K562 (cell line): ENCODE data around the gene ACTA2. TPM values are rescaled to one million over a fixed set of nuclear protein-coding genes. Genes with fewer than 3 reads are reported as not detected.
A peak's percentile ranks its signal among the peaks of the same experiment; 100 is the strongest.

Experiments used
- ATAC-seq: fragments of 200-7000 bp; cut with Tn5 transposase; 3 replicates; pipeline ENCODE4 v1.9.1; 2020; ENCODE audit warnings: moderate library complexity
- BruUV-seq: library from RNA; stranded (reverse); fragments of 400-500 nt; replicated peaks from 2 replicates; lab custom pipeline; 2021; lab: Mats Ljungman, UMichigan
- CTCF ChIA-PET: fragments of 300-600 bp; formaldehyde crosslinking; extraction: SDS; loops from one replicate; lab custom pipeline; 2021; ENCODE audit warnings: low intra/inter-chr PET ratio; lab: Yijun Ruan, JAX
- POLR2A ChIA-PET: fragments of 300-600, 350-650 bp; sonication (Branson Sonifier 250); formaldehyde crosslinking; extraction: SDS; loops from one replicate; lab custom pipeline; 2021; ENCODE audit warnings: antibody characterized with exemption, inconsistent platforms; lab: Yijun Ruan, JAX
- DNase-seq, 4 experiments: peaks; one replicate each; pipeline versions ENCODE4 v3.0.0 to v3.0.0-alpha.2; 2011 to 2018; ENCODE audit warnings: low spot score in 3 of 4, mixed read lengths in 3 of 4; ENCODE audit errors: extremely low read depth in 1 of 4
- FAIRE-seq: peaks from 2 replicates; lab custom pipeline; 2011; peaks lifted over from hg19 to GRCh38; lab: Jason Lieb, UNC
- H2AFZ ChIP-seq: 2 replicates; pipeline ENCODE4 v1.6.0; 2011; ENCODE audit warnings: low read depth, low read length, control low read depth, inconsistent platforms
- H3K27ac ChIP-seq: fragments of 200-600 bp; 3 replicates; pipeline ENCODE4 v1.8.0; 2011; ENCODE audit warnings: low read depth, mild to moderate bottlenecking, control low read depth, inconsistent platforms, low read length, moderate library complexity, mixed read lengths; ENCODE audit errors: extremely low read depth
- H3K27me3 ChIP-seq, 2 experiments: fragments of 300-600 bp in 1 of 2; 2 replicates in 1 of 2; 3 replicates in 1 of 2; pipeline versions ENCODE4 v1.6.0 to v1.8.0; 2011; ENCODE audit warnings: inconsistent platforms in 2 of 2, low read length in 2 of 2, mild to moderate bottlenecking in 1 of 2, mixed read lengths in 1 of 2, moderate library complexity in 1 of 2; ENCODE audit not compliant: control insufficient read depth in 2 of 2, insufficient read depth in 2 of 2
- H3K36me3 ChIP-seq: fragments of 300-600 bp; 3 replicates; pipeline ENCODE4 v1.8.0; 2011; ENCODE audit warnings: mild to moderate bottlenecking, low read length, inconsistent platforms; ENCODE audit not compliant: control insufficient read depth, insufficient read depth
- H3K4me1 ChIP-seq, 2 experiments: fragments of 200-600 bp in 1 of 2; replicated peaks in 1 of 2; 2 replicates in 1 of 2; 3 replicates in 1 of 2; pipeline versions ENCODE4 v1.5.1 to v1.8.0; 2011; ENCODE audit warnings: inconsistent platforms in 2 of 2, low read length in 2 of 2, mild to moderate bottlenecking in 1 of 2, mixed read lengths in 1 of 2, moderate library complexity in 1 of 2; ENCODE audit not compliant: control insufficient read depth in 2 of 2, insufficient read depth in 2 of 2
- H3K4me2 ChIP-seq: 2 replicates; pipeline ENCODE4 v1.6.1; 2011; ENCODE audit warnings: low read length, control low read depth, inconsistent platforms, mixed read lengths; ENCODE audit not compliant: insufficient read depth
- H3K4me3 ChIP-seq: fragments of 200-600 bp; sonication (generic), shearing (Covaris generic); 2 replicates; pipeline ENCODE4 v1.5.1; 2016; ENCODE audit warnings: control low read depth, inconsistent platforms
- H3K79me2 ChIP-seq: fragments of 200-600 bp; 3 replicates; pipeline ENCODE4 v1.8.0; 2011; ENCODE audit warnings: low read length, inconsistent platforms; ENCODE audit not compliant: control insufficient read depth, insufficient read depth
- H3K9ac ChIP-seq, 2 experiments: 2 replicates each; pipeline versions ENCODE4 v1.6.0 to v1.6.1; 2011; ENCODE audit warnings: low read depth in 2 of 2, low read length in 2 of 2, control low read depth in 1 of 2, inconsistent platforms in 1 of 2, mild to moderate bottlenecking in 1 of 2, mixed read lengths in 1 of 2; ENCODE audit not compliant: insufficient read depth in 1 of 2
- H3K9me1 ChIP-seq: one replicate; pipeline ENCODE4 v1.6.0; 2011; ENCODE audit warnings: inconsistent platforms, mild to moderate bottlenecking, low read length, moderate library complexity; ENCODE audit not compliant: control insufficient read depth, insufficient read depth
- H3K9me3 ChIP-seq: replicated peaks from 2 replicates; pipeline ENCODE4 v1.5.1; 2011; ENCODE audit warnings: low read depth, low read length, inconsistent platforms; ENCODE audit not compliant: control insufficient read depth, insufficient read depth
- H4K20me1 ChIP-seq: replicated peaks from 2 replicates; pipeline ENCODE4 v1.6.1; 2011; ENCODE audit warnings: low read length, inconsistent platforms, mixed read lengths; ENCODE audit not compliant: control insufficient read depth, insufficient read depth
- CEBPG ChIP-seq, 3 experiments: fragments of 200-800 bp in 1 of 3; sonication (Bioruptor generic) in 1 of 3; sonication (generic) in 1 of 3; formaldehyde crosslinking in 1 of 3; IDR thresholded peaks in 2 of 3; conservative IDR thresholded peaks in 1 of 3; 2 replicates each; pipeline versions ENCODE4 v1.6.1 to v1.8.0; 2016 to 2022; ENCODE audit warnings: missing compliant biosample characterization in 2 of 3, missing genetic modification characterization in 2 of 3, mild to moderate bottlenecking in 1 of 3, missing genetic modification reagents in 1 of 3
- MAZ ChIP-seq, 2 experiments: fragments of 450-650 bp in 1 of 2; sonication (generic) in 1 of 2; formaldehyde crosslinking; IDR thresholded peaks in 1 of 2; conservative IDR thresholded peaks in 1 of 2; 2 replicates each; pipeline versions ENCODE4 v1.4.0 to v1.5.0; 2020; ENCODE audit warnings: mild to moderate bottlenecking in 1 of 2, missing genetic modification reagents in 1 of 2
- NRF1 ChIP-seq, 2 experiments: fragments of 450-650 bp; IDR thresholded peaks in 1 of 2; conservative IDR thresholded peaks in 1 of 2; 2 replicates each; pipeline ENCODE4 v1.6.1; 2014; ENCODE audit warnings: mild to moderate bottlenecking in 2 of 2
- POLR2B ChIP-seq: fragments of 450-650 bp; IDR thresholded peaks from 2 replicates; pipeline ENCODE4 v1.6.1; 2018; ENCODE audit warnings: low read depth; ENCODE audit not compliant: partially characterized antibody
- POLR2G ChIP-seq: fragments of 200-400 bp; formaldehyde crosslinking; IDR thresholded peaks from 2 replicates; pipeline ENCODE4 v1.6.1; 2017; ENCODE audit warnings: low read depth, mild to moderate bottlenecking, antibody characterized with exemption, low read length, moderate library complexity
- POLR3G ChIP-seq: IDR thresholded peaks from 2 replicates; pipeline ENCODE4 v1.6.1; 2011; ENCODE audit not compliant: insufficient read length, insufficient replicate concordance; ENCODE audit errors: extremely low read depth
- ZNF224 ChIP-seq: sonication (generic); formaldehyde crosslinking; IDR thresholded peaks from 2 replicates; pipeline ENCODE4 v1.8.0; 2022; ENCODE audit warnings: mild to moderate bottlenecking, missing genetic modification reagents
- ZNF232 ChIP-seq: sonication (generic); formaldehyde crosslinking; IDR thresholded peaks from 2 replicates; pipeline ENCODE4 v1.8.0; 2022; ENCODE audit warnings: mild to moderate bottlenecking, missing genetic modification reagents
- WGBS: fragments of 100-300 bp; shearing (Covaris generic); methylation state at CpG from one replicate; pipeline ENCODE4 v1.1.6; 2016; ENCODE audit warnings: low coverage, mixed read lengths; ENCODE audit not compliant: insufficient coverage; ENCODE audit errors: missing lambda C conversion rate; 5-methylcytosine and 5-hydroxymethylcytosine counted together
- in situ Hi-C: fragments of 300-500 bp; cut with MboI; formaldehyde crosslinking; loops from 4 replicates; pipeline ENCODE4 v1.15.0; 2018; ENCODE audit warnings: inconsistent platforms, mixed read lengths
- intact Hi-C: fragments of 100-400 bp; cut with micrococcal nuclease; formaldehyde crosslinking; loops from 2 replicates; pipeline ENCODE4 v1.14.2; 2022
- polyA plus RNA-seq, 8 experiments: library from polyadenylated mRNA; depleted of rRNA in 4 of 8; stranded (reverse) in 5 of 8; unstranded in 3 of 8; fragments of >200 nt; fragmentation: Nextera tagmentation in 2 of 8; fragmentation: Illumina TruSeq in 1 of 8; extraction: Ambion mirVana in 2 of 8; extraction: Trizol in 1 of 8; gene quantifications; 2 replicates each; pipeline versions ENCODE4 v1.2.1 to v1.2.3, GENCODE V29; 2011 to 2014; ENCODE audit warnings: inconsistent platforms in 1 of 8, missing spikeins in 1 of 8
- total RNA-seq, 7 experiments: library from RNA; depleted of rRNA in 6 of 7; stranded (reverse); fragments of >200 nt in 6 of 7; fragmentation: Illumina TruSeq in 2 of 7; extraction: Trizol in 2 of 7; gene quantifications; 2 replicates each; pipeline versions ENCODE4 v1.2.1 to v1.2.3, GENCODE V29; 2011 to 2021; ENCODE audit warnings: low replicate concordance in 1 of 7
- TF ChIP-seq, protein P1 (sequence below): IDR thresholded peaks from 3 replicates; pipeline ENCODE4 v1.6.1; 2011; ENCODE audit warnings: borderline replicate concordance, mild to moderate bottlenecking; ENCODE audit not compliant: insufficient read length, insufficient read depth
- TF ChIP-seq, protein P2 (sequence below), 2 experiments: fragments of 450-650 bp; IDR thresholded peaks; 2 replicates each; pipeline ENCODE4 v1.6.1; 2018; ENCODE audit warnings: mild to moderate bottlenecking in 2 of 2, low read depth in 1 of 2; ENCODE audit not compliant: partially characterized antibody in 2 of 2
- TF ChIP-seq, protein P3 (sequence below), 3 experiments: IDR thresholded peaks in 2 of 3; conservative IDR thresholded peaks in 1 of 3; 2 replicates each; pipeline ENCODE4 v1.5.1; 2011 to 2012; ENCODE audit warnings: low read length in 3 of 3, mild to moderate bottlenecking in 3 of 3, control low read depth in 2 of 3, improper control_type of control experiment in 1 of 3, inconsistent platforms in 1 of 3, low read depth in 1 of 3, mixed read lengths in 1 of 3, moderate library complexity in 1 of 3; ENCODE audit not compliant: insufficient read depth in 2 of 3

ACTA2 gene
- total and polyA plus RNA-seq, 9 of the 15 experiments (the other 6 are each of a cell fraction or from before 2014, with no cell fraction given), result 0.15 to 1.0 (median 0.38) TPM; not detected in 3

DNA sequence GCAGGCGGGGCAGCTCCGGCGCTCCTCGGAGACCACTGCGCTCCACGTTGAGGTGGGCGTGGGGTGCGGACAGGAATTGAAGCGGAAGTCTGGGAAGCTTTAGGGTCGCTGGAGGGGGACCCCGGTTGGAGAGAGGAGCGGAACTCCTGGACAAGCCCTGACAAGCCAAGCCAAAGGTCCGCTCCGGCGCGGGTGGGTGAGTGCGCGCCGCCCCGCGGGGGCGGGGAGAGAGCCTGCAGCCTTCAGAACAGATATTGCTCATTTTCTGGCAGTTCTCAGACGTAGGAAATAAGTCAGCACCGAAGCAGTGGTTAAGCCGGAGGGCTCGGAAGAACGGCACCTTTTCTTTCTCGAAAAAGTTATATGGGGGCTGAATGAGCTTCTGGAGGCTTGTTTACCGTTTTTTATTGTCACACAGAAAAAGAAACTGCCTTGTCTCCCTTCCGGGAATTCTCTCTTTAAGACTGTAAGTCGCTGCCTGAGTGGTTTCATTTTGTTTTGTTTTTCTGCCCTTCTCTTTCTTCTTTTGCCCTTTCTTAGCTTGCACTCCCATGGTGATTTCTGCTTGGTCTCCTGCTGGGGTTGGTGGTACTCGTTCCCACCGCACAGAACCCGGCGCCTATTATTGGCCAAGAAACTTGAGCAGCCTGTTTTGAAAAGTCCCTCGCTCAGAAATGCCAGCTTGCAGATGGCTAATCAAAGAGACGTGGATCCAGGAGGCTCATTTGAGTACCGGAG, 38.8 kb upstream of the ACTA2 start:
- H3K27me3 ChIP-seq, result peaks cover 0 to 9% of the 10 kb centered on the region in 2 experiments; a peak in 1 of 5 replicates
- no peaks in the 10 kb centered on the region for H4K20me1 ChIP-seq
- no peaks in the 10 kb centered on the region for H3K9me3 ChIP-seq
- H3K9me1 ChIP-seq, result no peaks in the 10 kb centered on the region
- no peak overlapping the region for H3K27ac ChIP-seq
- H3K79me2 ChIP-seq, result no peaks in the 10 kb centered on the region
- intact Hi-C loops (no loop called here), in situ Hi-C loops (no loop called here)
- H3K36me3 ChIP-seq, result no peaks in the 10 kb centered on the region
- peak overlapping the region; percentile 37 for H3K4me3 ChIP-seq
- peak overlapping the region; percentile 91 for H2AFZ ChIP-seq
- H3K4me2 ChIP-seq, result peak overlapping the region; percentile 61
- FAIRE-seq (peak; percentile 23), ATAC-seq (peak; percentile 89), DNase-seq (peak; percentile 12 to 47 (median 24))
- peak overlapping the region; percentile 53 to 84 for H3K9ac ChIP-seq
- H3K4me1 ChIP-seq, result peaks cover 0 to 11% of the 10 kb centered on the region in 2 experiments; a peak in 2 of 5 replicates
- CTCF ChIA-PET, result no interaction called here
- POLR2A ChIA-PET, result interaction anchor here (0.6 to 1.2 kb wide), 2 partner anchors 16 to 131 kb away, joined by 3 to 4 read pairs; no protein-coding TSS in a partner anchor
- WGBS, result under 1% methylated on average over 28 of the region's 38 CpGs
- no TSS peak for BruUV-seq
- no peak for TF ChIP-seq CEBPG (CRISPR knock-in tag; IDR thresholded peaks at IDR 0.05)
- no peak for TF ChIP-seq CEBPG (tag; conservative IDR thresholded peaks at IDR 0.05 in 1 of 2, IDR thresholded peaks at IDR 0.05 in 1 of 2)
- no peak for TF ChIP-seq ZNF232 (CRISPR knock-in tag)
- TF ChIP-seq ZNF224, result no peak
- no peak for TF ChIP-seq POLR2B
- TF ChIP-seq MAZ (CRISPR knock-in tag; conservative IDR thresholded peaks at IDR 0.05 in 1 of 2, IDR thresholded peaks at IDR 0.05 in 1 of 2), result peak; percentile 13 to 37; a peak in 2 of 4 replicates
- TF ChIP-seq NRF1 (conservative IDR thresholded peaks at IDR 0.05 in 1 of 2, IDR thresholded peaks at IDR 0.05 in 1 of 2), result peak in 1 of 2 experiments; percentile 33; a peak in 1 of 4 replicates
- TF ChIP-seq POLR3G, result no peak
- TF ChIP-seq, protein P1, sequence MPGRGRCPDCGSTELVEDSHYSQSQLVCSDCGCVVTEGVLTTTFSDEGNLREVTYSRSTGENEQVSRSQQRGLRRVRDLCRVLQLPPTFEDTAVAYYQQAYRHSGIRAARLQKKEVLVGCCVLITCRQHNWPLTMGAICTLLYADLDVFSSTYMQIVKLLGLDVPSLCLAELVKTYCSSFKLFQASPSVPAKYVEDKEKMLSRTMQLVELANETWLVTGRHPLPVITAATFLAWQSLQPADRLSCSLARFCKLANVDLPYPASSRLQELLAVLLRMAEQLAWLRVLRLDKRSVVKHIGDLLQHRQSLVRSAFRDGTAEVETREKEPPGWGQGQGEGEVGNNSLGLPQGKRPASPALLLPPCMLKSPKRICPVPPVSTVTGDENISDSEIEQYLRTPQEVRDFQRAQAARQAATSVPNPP, result no peak
- TF ChIP-seq POLR2G, result 0 out of 2 replicates have a peak, but pooled peaks have one; percentile 18
- TF ChIP-seq, protein P2, sequence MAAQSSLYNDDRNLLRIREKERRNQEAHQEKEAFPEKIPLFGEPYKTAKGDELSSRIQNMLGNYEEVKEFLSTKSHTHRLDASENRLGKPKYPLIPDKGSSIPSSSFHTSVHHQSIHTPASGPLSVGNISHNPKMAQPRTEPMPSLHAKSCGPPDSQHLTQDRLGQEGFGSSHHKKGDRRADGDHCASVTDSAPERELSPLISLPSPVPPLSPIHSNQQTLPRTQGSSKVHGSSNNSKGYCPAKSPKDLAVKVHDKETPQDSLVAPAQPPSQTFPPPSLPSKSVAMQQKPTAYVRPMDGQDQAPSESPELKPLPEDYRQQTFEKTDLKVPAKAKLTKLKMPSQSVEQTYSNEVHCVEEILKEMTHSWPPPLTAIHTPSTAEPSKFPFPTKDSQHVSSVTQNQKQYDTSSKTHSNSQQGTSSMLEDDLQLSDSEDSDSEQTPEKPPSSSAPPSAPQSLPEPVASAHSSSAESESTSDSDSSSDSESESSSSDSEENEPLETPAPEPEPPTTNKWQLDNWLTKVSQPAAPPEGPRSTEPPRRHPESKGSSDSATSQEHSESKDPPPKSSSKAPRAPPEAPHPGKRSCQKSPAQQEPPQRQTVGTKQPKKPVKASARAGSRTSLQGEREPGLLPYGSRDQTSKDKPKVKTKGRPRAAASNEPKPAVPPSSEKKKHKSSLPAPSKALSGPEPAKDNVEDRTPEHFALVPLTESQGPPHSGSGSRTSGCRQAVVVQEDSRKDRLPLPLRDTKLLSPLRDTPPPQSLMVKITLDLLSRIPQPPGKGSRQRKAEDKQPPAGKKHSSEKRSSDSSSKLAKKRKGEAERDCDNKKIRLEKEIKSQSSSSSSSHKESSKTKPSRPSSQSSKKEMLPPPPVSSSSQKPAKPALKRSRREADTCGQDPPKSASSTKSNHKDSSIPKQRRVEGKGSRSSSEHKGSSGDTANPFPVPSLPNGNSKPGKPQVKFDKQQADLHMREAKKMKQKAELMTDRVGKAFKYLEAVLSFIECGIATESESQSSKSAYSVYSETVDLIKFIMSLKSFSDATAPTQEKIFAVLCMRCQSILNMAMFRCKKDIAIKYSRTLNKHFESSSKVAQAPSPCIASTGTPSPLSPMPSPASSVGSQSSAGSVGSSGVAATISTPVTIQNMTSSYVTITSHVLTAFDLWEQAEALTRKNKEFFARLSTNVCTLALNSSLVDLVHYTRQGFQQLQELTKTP (IDR thresholded peaks at IDR 0.05; ENCODE audit: low read depth in 1 of 2, partially characterized antibody in 2 of 2), result no peak
- TF ChIP-seq, protein P3, sequence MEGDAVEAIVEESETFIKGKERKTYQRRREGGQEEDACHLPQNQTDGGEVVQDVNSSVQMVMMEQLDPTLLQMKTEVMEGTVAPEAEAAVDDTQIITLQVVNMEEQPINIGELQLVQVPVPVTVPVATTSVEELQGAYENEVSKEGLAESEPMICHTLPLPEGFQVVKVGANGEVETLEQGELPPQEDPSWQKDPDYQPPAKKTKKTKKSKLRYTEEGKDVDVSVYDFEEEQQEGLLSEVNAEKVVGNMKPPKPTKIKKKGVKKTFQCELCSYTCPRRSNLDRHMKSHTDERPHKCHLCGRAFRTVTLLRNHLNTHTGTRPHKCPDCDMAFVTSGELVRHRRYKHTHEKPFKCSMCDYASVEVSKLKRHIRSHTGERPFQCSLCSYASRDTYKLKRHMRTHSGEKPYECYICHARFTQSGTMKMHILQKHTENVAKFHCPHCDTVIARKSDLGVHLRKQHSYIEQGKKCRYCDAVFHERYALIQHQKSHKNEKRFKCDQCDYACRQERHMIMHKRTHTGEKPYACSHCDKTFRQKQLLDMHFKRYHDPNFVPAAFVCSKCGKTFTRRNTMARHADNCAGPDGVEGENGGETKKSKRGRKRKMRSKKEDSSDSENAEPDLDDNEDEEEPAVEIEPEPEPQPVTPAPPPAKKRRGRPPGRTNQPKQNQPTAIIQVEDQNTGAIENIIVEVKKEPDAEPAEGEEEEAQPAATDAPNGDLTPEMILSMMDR (IDR thresholded peaks at IDR 0.05 in 2 of 3, conservative IDR thresholded peaks at IDR 0.05 in 1 of 3; ENCODE audit: insufficient read depth in 2 of 3, low read depth in 1 of 3, low read length in 3 of 3), result peak in 2 of 3 experiments; percentile 7 to 13; a peak in 1 of 6 replicates
